GM12891 (cell line): Measurements from ENCODE around the gene BCO2.
"Not testable (repeated sequence)": the region's sequence is repeated elsewhere in the genome, so short reads cannot be mapped to it uniquely, and the experiment has no call there.

Experiments
- DNase-seq: peaks from one replicate; pipeline ENCODE4 v3.0.0; 2011; ENCODE audit warnings: low spot score; ENCODE audit not compliant: insufficient read length
- FAIRE-seq: peaks from 2 replicates; lab custom pipeline; 2011; peaks lifted over from hg19 to GRCh38; lab: Jason Lieb, UNC
- PAX5 ChIP-seq: IDR thresholded peaks from 2 replicates; pipeline ENCODE4 v1.6.1; 2011; ENCODE audit warnings: low read length, moderate library complexity, mild to moderate bottlenecking; ENCODE audit not compliant: insufficient read depth, severe bottlenecking
- POLR2A ChIP-seq: IDR thresholded peaks from 2 replicates; pipeline ENCODE4 v1.6.1; 2011; ENCODE audit warnings: low read depth, low read length, control low read depth
- POLR2AphosphoS5 ChIP-seq: IDR thresholded peaks from 2 replicates; pipeline ENCODE4 v1.6.1; 2011; ENCODE audit warnings: low read depth, low read length, control low read depth
- POU2F2 ChIP-seq: IDR thresholded peaks from 2 replicates; pipeline ENCODE4 v1.6.1; 2011; ENCODE audit warnings: low read depth, mild to moderate bottlenecking, control low read depth, low read length, moderate library complexity
- SPI1 ChIP-seq: IDR thresholded peaks from 2 replicates; pipeline ENCODE4 v1.6.1; 2011; ENCODE audit warnings: low read depth, low read length, control low read depth
- TAF1 ChIP-seq: IDR thresholded peaks from 2 replicates; pipeline ENCODE4 v1.6.1; 2011; ENCODE audit warnings: low read depth, low read length, control low read depth

BCO2 gene

GRCh38 chr11:112156956-112157766 lies 18.2 kb upstream of the BCO2 start:
- no peak for TF ChIP-seq POU2F2
- no peak for TF ChIP-seq SPI1
- TF ChIP-seq POLR2AphosphoS5, result no peak
- no peak for TF ChIP-seq PAX5
- no peak for TF ChIP-seq TAF1
- TF ChIP-seq POLR2A, result no peak
- DNase-seq, result no peak
- FAIRE-seq, result peak; percentile 75

GRCh38 chr11:112159098-112160065 lies 15.9 kb upstream of the BCO2 start:
- DNase-seq (no peak), FAIRE-seq (no peak)
- no peak for TF ChIP-seq TAF1
- TF ChIP-seq POLR2AphosphoS5, result no peak
- TF ChIP-seq POLR2A, result no peak
- no peak for TF ChIP-seq PAX5
- TF ChIP-seq POU2F2, result no peak
- TF ChIP-seq SPI1, result no peak; the same call in 1 of the 2 replicates

DNA sequence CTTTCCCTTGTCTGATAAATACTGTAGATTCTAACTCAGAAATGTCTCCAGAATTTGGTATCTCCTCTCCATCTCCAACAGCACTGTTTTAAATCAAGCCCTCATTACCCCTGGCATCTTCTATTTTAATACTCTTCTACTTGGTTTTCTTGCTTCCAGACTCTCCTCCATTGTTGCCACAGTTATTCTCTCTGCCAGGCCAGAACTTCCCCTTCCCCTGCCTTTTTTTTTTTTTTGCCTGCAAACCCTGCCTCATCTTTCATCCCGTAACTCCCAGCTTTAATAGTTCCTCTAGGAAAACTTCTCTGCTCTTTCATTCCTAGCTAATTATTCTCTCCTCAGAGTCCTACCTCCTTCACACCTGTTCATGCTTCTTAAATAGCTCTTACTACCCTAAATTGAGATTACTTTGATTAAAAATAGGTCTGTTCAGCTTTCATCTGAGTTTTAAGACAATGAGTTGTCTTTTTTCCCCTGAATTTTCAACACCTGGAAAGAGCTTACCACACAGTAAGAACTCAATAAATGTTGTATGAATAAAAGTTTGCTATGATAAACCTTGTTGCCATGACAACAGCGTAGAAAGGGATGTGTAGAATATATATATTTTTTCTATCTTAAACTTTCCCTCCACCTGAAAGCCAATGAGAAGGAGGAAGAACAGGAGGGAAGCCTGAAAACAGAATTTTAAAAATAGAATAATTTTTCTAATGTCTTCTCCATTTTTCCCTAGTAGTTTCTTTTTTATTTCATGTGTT lies 15.0 kb upstream of the BCO2 start:
- FAIRE-seq (no peak), DNase-seq (no peak)
- TF ChIP-seq POLR2AphosphoS5, result no peak
- no peak for TF ChIP-seq PAX5
- no peak for TF ChIP-seq TAF1
- TF ChIP-seq POU2F2, result no peak
- TF ChIP-seq POLR2A, result no peak
- TF ChIP-seq SPI1, result no peak

DNA sequence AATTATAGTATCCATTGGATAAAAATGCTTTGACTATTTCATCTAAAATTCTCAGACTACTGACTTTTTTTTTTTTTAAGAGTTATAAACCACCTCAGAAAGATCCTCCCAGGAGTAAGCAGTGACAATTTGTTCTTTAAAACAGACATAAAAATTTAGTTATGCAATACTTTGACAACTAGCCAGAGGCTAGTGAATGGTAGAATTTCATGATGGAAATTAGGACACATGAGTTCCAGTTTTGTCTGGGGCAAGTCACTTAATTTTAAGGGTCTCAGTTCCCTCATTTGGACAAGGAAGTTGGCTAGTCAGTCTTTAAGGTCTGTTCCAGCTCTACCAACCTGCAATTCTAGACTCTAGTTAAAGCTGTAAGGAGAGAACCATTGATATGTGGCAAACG lies 14.3 kb upstream of the BCO2 start:
- FAIRE-seq, result no peak
- no peak for DNase-seq

DNA sequence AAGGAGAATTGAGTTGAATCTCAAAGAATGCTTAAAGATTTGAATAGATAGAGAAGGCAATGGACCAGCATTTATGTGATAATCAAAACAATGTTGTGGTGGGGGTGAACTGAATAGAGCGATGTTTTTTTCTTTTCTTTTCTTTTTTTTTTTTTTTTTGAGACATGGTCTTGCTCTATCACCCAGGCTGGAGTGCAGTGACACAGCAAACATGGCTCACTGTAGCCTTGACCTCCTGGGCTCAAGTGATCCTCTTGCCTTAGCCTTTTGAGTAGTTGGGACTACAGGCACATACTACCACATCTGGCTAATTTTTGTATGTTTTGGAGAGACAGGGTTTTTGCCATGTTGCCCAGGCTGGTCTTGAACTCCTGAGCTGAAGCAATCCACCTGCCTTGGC lies 13.1 kb upstream of the BCO2 start:
- not testable (repeated sequence) for DNase-seq, FAIRE-seq

More for the DNA sequence above, 14.3 kb upstream of the BCO2 start:
- no peak for TF ChIP-seq PAX5
- TF ChIP-seq SPI1, result no peak
- TF ChIP-seq POU2F2, result no peak
- TF ChIP-seq POLR2A, result no peak
- no peak for TF ChIP-seq TAF1
- TF ChIP-seq POLR2AphosphoS5, result no peak

DNA sequence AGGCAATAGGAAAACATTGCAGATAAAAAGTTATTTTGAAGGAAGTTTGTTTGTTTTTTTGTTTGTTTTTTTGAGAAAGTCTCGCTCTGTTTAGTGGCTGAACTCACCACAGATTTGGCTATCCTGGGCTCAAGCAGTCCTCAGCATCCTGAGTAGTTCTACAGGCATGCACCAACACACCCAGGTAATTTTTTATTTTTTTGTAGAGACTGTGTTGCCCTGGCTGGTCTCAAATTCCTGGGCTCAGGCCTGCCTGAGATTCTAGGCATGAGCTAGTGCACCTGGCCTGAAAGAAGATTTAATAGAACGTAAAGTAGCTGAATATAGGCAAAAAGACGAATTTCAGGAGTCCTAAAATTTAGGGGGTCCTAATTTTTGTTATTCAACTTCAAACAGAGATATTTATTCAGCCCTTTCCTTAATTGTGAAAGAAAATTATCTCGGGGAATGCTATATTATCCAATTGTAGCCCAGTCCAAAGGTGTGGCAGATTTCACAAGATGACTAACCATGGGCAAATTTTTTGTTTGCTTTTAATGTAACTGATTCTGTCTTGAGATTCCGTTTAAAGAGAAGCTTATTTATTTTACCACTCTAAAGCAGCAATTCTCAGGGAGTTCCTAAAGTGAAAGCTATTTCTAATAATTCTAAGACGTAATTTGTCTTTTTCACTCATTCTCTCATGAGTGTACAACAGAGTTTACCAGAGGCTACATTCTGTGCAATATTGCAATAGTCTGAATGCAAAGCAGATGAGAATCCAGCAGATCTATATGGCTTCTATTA lies 12.4 kb upstream of the BCO2 start:
- DNase-seq, result no peak
- no peak for FAIRE-seq
- TF ChIP-seq PAX5 (no peak), POU2F2 (no peak), TAF1 (no peak)

DNA sequence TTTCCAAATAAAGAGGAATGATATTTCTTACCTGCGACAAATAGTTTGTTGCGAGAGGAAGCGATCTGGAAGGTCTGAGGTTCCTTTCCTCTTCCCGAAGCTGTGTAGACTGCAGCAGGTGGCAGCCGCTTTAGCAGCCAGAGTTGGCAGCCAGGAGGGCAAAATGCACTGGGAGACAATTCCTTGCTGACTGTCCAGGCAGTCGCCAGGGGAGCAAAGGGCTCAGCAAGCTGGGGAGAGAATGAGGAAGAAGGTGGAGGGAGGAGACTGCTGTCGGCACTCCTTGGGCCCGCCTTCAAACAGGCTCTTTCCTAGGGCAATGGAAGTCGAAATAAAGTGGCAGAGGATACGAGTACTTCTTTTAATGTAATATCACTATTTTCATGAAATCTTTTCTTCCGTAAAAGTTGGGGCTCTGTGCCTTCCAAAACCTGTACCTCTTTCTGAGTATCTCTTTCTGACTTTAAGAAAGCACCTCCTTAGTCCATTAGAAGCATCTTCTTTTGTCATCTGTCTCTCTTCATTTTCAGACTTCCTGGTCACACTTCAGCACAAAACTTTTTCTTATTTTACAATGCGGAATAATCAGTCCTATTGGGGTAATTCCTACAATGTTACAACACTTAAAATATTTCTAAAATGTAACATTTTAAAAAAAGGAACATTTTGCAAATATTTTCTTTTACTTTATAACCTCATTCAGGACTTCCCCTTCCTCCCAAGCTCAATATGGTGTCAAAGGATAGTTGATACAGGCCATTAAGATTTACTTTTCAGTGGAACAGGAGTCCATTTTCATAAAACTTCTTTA lies 11.2 kb upstream of the BCO2 start, which contains the start of gene IL18:
IL18 (minus strand) TSS at position 220 of the 811 bp plus-strand sequence. CDS start 9,041 bp downstream, outside the sequence.
- peak; percentile 62 for FAIRE-seq
- no peak for DNase-seq
- no peak for TF ChIP-seq POLR2A

- DNase-seq, result no peak
- FAIRE-seq, result no peak
- no peak for TF ChIP-seq PAX5
These were observed 10.3 kb upstream of the BCO2 start for GRCh38 chr11:112165049-112165448.

GRCh38 chr11:112166562-112166961 lies 8.8 kb upstream of the BCO2 start:
- DNase-seq, result no peak
- FAIRE-seq, result no peak
- no peak for TF ChIP-seq POU2F2
- TF ChIP-seq POLR2AphosphoS5, result no peak
- no peak for TF ChIP-seq PAX5
- TF ChIP-seq POLR2A, result no peak
- TF ChIP-seq SPI1, result no peak
- TF ChIP-seq TAF1, result no peak
